ENCODE data around the gene EPHA8.

GRCh38 chr1:22628698-22629444 is 65.6 kb downstream of the EPHA8 start:
- TF ChIP-seq CTCF (IDR thresholded peaks at IDR 0.05) (no peak), EZH2 (IDR thresholded peaks at IDR 0.05; ENCODE audit: borderline replicate concordance, insufficient read depth, low read depth, low read length, poor library complexity, severe bottlenecking) (no peak)
